ENCODE measurements around the gene MRC1.

DNA sequence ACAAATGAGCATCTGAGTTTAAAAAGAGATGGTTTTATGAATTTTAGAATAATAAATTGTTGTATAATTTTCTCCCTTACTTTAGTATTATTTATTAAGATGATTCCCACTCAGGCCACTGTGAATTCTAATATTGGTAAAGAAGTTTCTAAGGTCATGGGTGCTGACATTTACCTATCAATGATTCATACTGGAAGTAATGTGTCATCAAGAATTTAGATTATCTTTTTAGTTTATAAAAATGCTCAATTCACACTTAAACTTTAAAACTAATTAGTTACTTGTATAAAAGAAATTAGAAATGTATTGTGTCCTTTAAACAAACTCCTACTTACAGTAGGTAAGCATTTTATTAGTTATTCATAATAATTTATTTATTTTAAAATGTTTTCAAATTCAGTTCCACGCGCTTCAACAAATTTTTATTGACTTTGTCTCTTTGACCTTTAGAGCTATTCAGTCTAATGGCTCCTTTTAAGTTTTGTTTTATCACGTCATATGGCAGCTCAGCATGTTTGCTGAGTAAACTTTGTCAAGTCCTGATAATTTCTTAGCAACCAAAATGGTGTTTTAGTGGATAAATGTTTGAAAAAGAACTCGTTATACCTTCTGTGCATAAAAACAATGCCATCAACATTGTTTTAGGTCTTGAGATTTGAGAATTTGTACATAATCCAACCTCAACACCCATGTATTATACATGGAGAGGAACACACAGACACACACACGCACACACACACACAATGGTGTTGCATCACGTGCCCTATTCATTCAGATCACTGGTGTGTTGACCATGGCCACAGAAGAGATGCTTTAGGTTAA is 15.1 kb upstream of the MRC1 start:
- no peak for TF ChIP-seq CTCF (optimal IDR thresholded peaks at IDR 0.05 in 1 of 3, IDR thresholded peaks at IDR 0.05 in 1 of 3, conservative IDR thresholded peaks at IDR 0.05 in 1 of 3; ENCODE audit: extremely low read depth in 1 of 3, insufficient read depth in 2 of 3, low read length in 3 of 3)
- no peak for TF ChIP-seq EZH2 (IDR thresholded peaks at IDR 0.05; ENCODE audit: low read length)
